Activated T-cell treated with anti-CD3 and anti-CD28 coated beads, Interleukin-2, amount 50 U/mL, for 4 hours (primary cell): ENCODE results near the gene ZNF579. TPM values are rescaled to one million over a fixed set of nuclear protein-coding genes. Genes with fewer than 3 reads are reported as not detected.

ENCODE experiments used
- ATAC-seq, 2 donors: fragments of 200-7000 bp; cut with Tn5 transposase; one replicate each; pipeline ENCODE4 v1.10.0; 2021
- DNase-seq: peaks from one replicate; pipeline ENCODE4 v3.0.0-alpha.2; 2020
- H3K27me3 Mint-ChIP-seq: one replicate; pipeline ENCODE4 v1.8.0; 2021; ENCODE audit warnings: low read depth, mixed read lengths
- H3K36me3 Mint-ChIP-seq: one replicate; pipeline ENCODE4 v1.8.0; 2022; ENCODE audit warnings: mixed read lengths; ENCODE audit not compliant: insufficient read depth
- H3K4me1 Mint-ChIP-seq: one replicate; pipeline ENCODE4 v1.8.0; 2021; ENCODE audit warnings: low read depth, mixed read lengths
- H3K4me3 Mint-ChIP-seq: one replicate; pipeline ENCODE4 v1.8.0; 2021; ENCODE audit warnings: mild to moderate bottlenecking, moderate library complexity, mixed read lengths
- H3K9me3 Mint-ChIP-seq: one replicate; pipeline ENCODE4 v1.8.0; 2021; ENCODE audit warnings: mixed read lengths
- total RNA-seq, 3 donors: library from RNA; stranded (reverse); gene quantifications; one replicate each; pipeline ENCODE4 v1.2.1, GENCODE V29; 2021

ZNF579 gene
- total RNA-seq, 3 donors from 2014 or later: 10.1 to 12.2 (median 11.0) TPM

- Mint-ChIP-seq H3K4me1 (no peaks in the 10 kb centered on the region), H3K36me3 (no peaks in the 10 kb centered on the region), H3K9me3 (no peaks in the 10 kb centered on the region), H3K27me3 (peaks cover 28% of the 10 kb centered on the region), H3K4me3 (no peak overlapping the region)
- ATAC-seq (no peak), DNase-seq (no peak)
These were observed 30.4 kb downstream of the ZNF579 start for GRCh38 chr19:55550321-55550650.

- H3K27me3 Mint-ChIP-seq: peaks cover 31% of the 10 kb centered on the region
- H3K4me3 Mint-ChIP-seq: no peak overlapping the region
- no peaks in the 10 kb centered on the region for H3K4me1 Mint-ChIP-seq
- DNase-seq: no peak
- H3K36me3 Mint-ChIP-seq: no peaks in the 10 kb centered on the region
- ATAC-seq: no peak
- H3K9me3 Mint-ChIP-seq: no peaks in the 10 kb centered on the region
These were observed 30.9 kb downstream of the ZNF579 start for GRCh38 chr19:55549500-55550320.

DNA sequence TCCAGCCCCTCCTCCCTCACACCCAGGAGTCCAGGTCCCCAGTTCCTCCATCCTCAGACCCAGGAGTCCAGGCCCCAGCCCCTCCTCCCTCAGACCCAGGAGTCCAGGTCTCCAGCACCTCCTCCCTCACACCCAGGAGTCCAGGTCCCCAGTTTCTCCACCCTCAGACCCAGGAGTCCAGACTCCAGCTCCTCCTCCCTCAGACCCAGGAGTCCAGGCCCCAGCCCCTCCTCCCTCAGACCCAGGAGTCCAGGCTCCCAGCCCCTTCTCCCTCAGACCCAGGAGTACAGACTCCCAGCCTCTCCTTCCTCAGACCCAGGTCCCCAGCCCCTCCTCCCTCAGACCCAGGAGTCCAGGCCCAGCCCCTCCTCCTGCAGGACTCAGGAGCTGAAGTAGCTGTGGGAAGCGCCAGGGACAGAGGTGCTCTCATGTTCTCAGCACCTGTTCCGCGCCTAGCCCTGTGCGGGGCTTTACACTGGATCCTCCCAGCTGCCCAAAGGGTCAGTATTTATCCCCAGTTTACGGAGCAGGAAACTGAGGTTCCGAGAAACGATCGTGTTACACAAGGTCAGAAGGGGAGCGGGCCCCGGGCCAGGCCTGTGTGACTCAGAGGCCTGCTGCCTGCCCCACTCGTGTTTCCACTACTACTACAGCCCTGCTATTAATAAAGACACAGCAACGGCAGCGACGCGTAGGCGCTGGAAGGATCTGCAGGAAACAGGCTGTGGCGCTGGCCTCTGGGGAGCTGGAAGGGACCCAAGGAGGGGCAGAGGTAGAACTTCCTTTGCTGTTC lies 33.6 kb downstream of the ZNF579 start:
- Mint-ChIP-seq H3K27me3 (peaks cover 28% of the 10 kb centered on the region), H3K4me3 (no peak overlapping the region), H3K4me1 (no peaks in the 10 kb centered on the region), H3K9me3 (no peaks in the 10 kb centered on the region), H3K36me3 (no peaks in the 10 kb centered on the region)
- no peak for DNase-seq
- no peak for ATAC-seq

- no peak overlapping the region for H3K4me3 Mint-ChIP-seq
- no peak for DNase-seq
- peaks cover 28% of the 10 kb centered on the region for H3K27me3 Mint-ChIP-seq
- ATAC-seq: no peak
- no peaks in the 10 kb centered on the region for H3K36me3 Mint-ChIP-seq
- H3K9me3 Mint-ChIP-seq: no peaks in the 10 kb centered on the region
- H3K4me1 Mint-ChIP-seq: no peaks in the 10 kb centered on the region
These were observed 34.6 kb downstream of the ZNF579 start for GRCh38 chr19:55546011-55546410.

DNA sequence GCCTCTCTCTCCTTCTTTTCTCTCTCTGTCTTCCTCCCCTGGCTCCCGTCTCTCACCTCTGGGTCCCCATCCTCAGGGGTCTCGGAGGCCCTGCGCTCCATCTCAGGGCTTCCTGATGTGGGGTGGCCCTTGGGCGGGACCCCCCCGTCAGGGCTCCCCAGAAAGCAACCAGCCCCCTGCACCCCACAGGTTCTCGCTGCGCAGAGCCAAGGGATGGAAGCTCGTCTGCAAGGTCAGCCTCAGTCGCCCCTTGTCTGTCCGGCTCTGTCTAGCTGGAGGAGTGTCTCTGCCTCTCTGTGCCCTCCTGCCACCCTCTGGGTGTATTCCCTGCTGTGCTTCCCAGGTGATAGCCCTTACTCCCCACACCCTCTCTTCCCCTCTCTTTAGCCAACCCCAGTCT lies 35.2 kb downstream of the ZNF579 start, which contains the start of gene SBK3:
SBK3 (minus strand) TSS at position 101 of the 400 bp plus-strand sequence; CDS start at position 101, 0 bp downstream.
- no peaks in the 10 kb centered on the region for H3K9me3 Mint-ChIP-seq
- H3K4me3 Mint-ChIP-seq: no peak within 1 kb of the TSS
- ATAC-seq: no peak
- H3K4me1 Mint-ChIP-seq: no peaks in the 10 kb centered on the region
- no peak for DNase-seq
- no peaks in the 10 kb centered on the region for H3K36me3 Mint-ChIP-seq
- H3K27me3 Mint-ChIP-seq: peaks cover 28% of the 10 kb centered on the region

GRCh38 chr19:55544776-55545439 lies 35.7 kb downstream of the ZNF579 start:
- Mint-ChIP-seq H3K4me3 (no peak overlapping the region), H3K27me3 (peaks cover 28% of the 10 kb centered on the region), H3K9me3 (no peaks in the 10 kb centered on the region), H3K36me3 (no peaks in the 10 kb centered on the region), H3K4me1 (no peaks in the 10 kb centered on the region)
- ATAC-seq (no peak), DNase-seq (no peak)

DNA sequence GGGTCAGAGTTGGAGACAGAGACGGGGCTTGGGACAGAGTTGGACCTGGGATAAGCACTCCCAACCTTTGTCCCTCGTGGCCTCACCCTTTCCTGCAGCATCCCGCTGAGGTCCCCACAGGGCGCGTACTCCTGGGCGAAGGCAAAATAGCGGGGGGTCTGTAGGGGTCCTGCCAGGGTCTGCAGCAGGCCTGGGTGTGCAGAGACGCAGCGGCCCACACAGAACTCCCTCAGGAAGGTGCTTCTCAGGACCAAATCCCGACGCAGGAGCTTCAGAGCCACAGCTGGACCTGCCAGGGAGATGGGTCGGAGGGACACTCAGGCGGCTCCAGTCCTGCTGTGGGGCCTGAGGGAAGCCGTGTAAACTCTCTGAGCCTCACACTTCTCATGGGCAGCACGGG lies 36.6 kb downstream of the ZNF579 start:
- DNase-seq: no peak
- ATAC-seq: no peak
- Mint-ChIP-seq H3K9me3 (no peaks in the 10 kb centered on the region), H3K36me3 (no peaks in the 10 kb centered on the region), H3K4me1 (no peaks in the 10 kb centered on the region), H3K4me3 (no peak overlapping the region), H3K27me3 (peaks cover 25% of the 10 kb centered on the region)

DNA sequence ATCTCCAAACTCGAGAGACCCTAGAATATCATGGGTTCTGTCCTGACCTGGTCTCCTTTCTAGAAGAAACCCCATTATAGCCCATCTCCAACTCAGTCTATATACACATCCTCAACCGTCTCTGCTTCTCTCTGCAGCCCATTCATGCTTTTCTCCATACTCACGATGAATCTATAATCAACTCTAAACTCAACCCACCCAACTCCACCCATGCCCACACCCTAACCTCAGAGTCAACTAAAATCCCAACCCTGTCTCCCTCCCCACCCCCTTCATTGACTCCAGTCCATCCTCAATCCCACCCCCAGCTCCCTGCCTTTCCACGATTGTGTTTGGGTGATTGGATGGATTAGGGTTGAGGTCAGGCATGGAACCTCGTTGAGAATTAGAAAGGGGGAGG lies 37.1 kb downstream of the ZNF579 start:
- H3K9me3 Mint-ChIP-seq: no peaks in the 10 kb centered on the region
- no peak overlapping the region for H3K4me3 Mint-ChIP-seq
- no peaks in the 10 kb centered on the region for H3K36me3 Mint-ChIP-seq
- no peak for DNase-seq
- H3K27me3 Mint-ChIP-seq: peaks cover 24% of the 10 kb centered on the region
- no peak for ATAC-seq
- H3K4me1 Mint-ChIP-seq: no peaks in the 10 kb centered on the region

DNA sequence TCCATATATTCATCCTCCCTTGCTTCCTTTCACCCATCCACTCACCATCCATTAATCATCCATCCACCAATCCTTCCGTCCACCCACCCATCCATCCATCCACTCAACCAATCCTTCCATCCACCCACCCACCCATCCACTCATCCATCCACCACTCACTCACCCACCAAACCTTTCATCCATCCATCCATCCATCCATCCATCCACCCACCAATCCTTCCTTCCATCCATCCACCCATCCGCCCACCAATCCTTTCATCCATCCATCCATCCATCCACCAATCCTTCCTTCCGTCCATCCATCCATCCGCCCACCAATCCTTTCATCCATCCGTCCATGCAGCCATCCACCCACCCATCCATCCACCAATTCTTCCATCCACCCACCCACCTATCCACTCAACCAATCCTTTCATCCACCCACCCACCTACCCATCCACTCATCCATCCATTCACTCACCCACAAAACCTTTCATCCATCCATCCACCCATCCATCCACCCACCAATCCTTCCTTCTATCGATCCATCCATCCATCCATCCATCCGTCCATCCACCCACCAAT lies 38.3 kb downstream of the ZNF579 start:
- no peak overlapping the region for H3K4me3 Mint-ChIP-seq
- peaks cover 15% of the 10 kb centered on the region for H3K27me3 Mint-ChIP-seq
- no peaks in the 10 kb centered on the region for H3K9me3 Mint-ChIP-seq
- no peaks in the 10 kb centered on the region for H3K36me3 Mint-ChIP-seq
- H3K4me1 Mint-ChIP-seq: no peaks in the 10 kb centered on the region
- ATAC-seq (no peak), DNase-seq (no peak)

GRCh38 chr19:55541091-55541490 lies 39.6 kb downstream of the ZNF579 start:
- peaks cover 10% of the 10 kb centered on the region for H3K27me3 Mint-ChIP-seq
- no peaks in the 10 kb centered on the region for H3K4me1 Mint-ChIP-seq
- H3K4me3 Mint-ChIP-seq: no peak overlapping the region
- DNase-seq (no peak), ATAC-seq (no peak)
- H3K36me3 Mint-ChIP-seq: no peaks in the 10 kb centered on the region
- no peaks in the 10 kb centered on the region for H3K9me3 Mint-ChIP-seq

DNA sequence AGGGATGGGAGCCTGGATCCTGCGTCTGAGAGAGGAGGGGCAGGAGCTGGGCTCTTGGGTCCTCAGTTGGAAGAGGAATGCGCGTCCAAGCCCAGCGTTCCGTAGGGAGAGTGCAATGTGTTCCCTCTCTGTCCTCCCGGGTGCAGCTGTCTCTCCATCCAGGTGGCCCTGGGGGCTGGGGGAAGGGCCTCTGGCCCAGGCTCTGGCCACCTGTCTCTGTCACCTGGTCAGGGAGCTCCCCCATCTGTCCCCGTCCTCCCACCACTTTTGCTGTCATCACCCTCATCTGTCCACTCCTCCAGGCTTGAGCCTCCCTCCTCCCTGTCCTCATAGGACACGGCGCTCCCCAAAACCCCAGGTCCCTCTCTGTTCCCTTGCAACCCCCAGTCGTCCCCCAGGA lies 40.0 kb downstream of the ZNF579 start:
- Mint-ChIP-seq H3K9me3 (no peaks in the 10 kb centered on the region), H3K4me3 (no peak overlapping the region), H3K4me1 (no peaks in the 10 kb centered on the region), H3K36me3 (no peaks in the 10 kb centered on the region), H3K27me3 (peaks cover 6% of the 10 kb centered on the region)
- DNase-seq: no peak
- ATAC-seq: no peak

- Mint-ChIP-seq H3K36me3 (no peaks in the 10 kb centered on the region), H3K9me3 (no peaks in the 10 kb centered on the region), H3K27me3 (no peaks in the 10 kb centered on the region), H3K4me3 (no peak overlapping the region), H3K4me1 (no peaks in the 10 kb centered on the region)
- DNase-seq (no peak), ATAC-seq (no peak)
These were observed 41.3 kb downstream of the ZNF579 start for GRCh38 chr19:55539090-55539984.

GRCh38 chr19:55538132-55538531 lies 42.5 kb downstream of the ZNF579 start:
- Mint-ChIP-seq H3K4me3 (no peak overlapping the region), H3K36me3 (no peaks in the 10 kb centered on the region), H3K4me1 (no peaks in the 10 kb centered on the region), H3K27me3 (no peaks in the 10 kb centered on the region), H3K9me3 (no peaks in the 10 kb centered on the region)
- no peak for ATAC-seq
- no peak for DNase-seq

DNA sequence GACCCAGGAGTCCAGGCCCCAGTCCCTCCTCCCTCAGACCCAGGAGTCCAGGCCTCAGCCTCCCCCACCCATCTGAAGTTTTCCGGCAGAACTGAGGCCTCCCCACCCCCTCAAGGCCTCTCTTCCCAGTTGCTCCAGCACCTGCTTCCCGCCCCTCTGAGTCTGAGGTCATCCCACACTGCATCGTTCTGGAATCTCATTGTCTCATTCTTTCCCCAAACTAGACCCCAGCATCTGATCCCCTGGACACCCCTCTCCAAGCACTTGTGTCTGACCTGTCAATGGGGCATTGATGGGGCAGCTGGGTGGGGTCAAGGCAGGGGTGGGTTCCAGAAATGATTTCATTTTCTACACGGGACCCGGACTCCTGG lies 42.9 kb downstream of the ZNF579 start:
- DNase-seq (no peak), ATAC-seq (no peak)
- no peak overlapping the region for H3K4me3 Mint-ChIP-seq
- no peaks in the 10 kb centered on the region for H3K36me3 Mint-ChIP-seq
- no peaks in the 10 kb centered on the region for H3K4me1 Mint-ChIP-seq
- no peaks in the 10 kb centered on the region for H3K9me3 Mint-ChIP-seq
- no peaks in the 10 kb centered on the region for H3K27me3 Mint-ChIP-seq
